ENCODE measurements around the gene CAVIN4.

The CAVIN4 gene

DNA sequence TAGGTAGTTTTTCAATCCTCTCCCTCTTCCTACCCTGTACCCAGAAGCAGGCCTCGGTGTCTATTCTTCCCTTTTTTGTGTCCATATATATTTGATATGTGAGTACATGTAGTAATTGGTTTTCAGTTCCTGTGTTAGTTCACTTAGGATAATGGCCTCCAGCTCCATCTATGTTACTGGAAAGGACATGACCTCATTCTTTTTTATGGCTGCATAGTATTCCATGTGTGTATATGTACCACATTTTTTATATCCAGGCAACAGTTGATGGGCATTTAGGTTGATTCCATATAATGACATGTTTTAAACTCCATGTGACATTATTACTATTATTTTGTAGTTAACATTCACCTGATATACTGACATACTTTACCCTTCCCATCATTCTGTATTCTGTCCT lies 49.1 kb downstream of the CAVIN4 start:
- TF ChIP-seq, protein P1, sequence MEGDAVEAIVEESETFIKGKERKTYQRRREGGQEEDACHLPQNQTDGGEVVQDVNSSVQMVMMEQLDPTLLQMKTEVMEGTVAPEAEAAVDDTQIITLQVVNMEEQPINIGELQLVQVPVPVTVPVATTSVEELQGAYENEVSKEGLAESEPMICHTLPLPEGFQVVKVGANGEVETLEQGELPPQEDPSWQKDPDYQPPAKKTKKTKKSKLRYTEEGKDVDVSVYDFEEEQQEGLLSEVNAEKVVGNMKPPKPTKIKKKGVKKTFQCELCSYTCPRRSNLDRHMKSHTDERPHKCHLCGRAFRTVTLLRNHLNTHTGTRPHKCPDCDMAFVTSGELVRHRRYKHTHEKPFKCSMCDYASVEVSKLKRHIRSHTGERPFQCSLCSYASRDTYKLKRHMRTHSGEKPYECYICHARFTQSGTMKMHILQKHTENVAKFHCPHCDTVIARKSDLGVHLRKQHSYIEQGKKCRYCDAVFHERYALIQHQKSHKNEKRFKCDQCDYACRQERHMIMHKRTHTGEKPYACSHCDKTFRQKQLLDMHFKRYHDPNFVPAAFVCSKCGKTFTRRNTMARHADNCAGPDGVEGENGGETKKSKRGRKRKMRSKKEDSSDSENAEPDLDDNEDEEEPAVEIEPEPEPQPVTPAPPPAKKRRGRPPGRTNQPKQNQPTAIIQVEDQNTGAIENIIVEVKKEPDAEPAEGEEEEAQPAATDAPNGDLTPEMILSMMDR (conservative IDR thresholded peaks at IDR 0.05), result no peak
- no peak for TF ChIP-seq ZFX (IDR thresholded peaks at IDR 0.05)
- H3K27ac ChIP-seq, result no peak overlapping the region

DNA sequence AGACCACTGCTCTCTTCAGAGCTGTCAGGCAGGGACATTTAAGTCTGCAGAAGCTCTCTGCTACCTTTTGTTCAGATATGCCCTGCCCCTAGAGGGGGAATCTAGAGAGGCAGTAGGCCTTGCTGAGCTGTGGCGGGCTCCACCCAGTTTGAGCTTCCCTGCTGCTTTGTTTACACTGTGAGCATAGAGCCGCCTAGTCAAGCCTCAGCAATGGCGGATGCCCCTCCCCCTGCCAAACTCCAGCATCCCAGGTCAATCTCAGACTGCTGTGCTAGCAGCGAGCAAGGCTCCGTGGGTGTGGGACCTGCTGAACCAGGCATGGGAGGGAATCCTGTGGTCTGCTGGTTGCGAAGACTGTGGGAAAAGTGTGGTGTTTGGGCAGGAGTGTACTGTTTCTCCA lies 59.9 kb downstream of the CAVIN4 start:
- no peak overlapping the region for H3K27ac ChIP-seq
- no peak for TF ChIP-seq ZFX (IDR thresholded peaks at IDR 0.05)
- TF ChIP-seq, protein P1 (conservative IDR thresholded peaks at IDR 0.05), result no peak; the same call in 1 of the 2 replicates
